ENCODE measurements around the gene HOXA7.
A peak's percentile ranks its signal among the peaks of the same experiment; 100 is the strongest.

The HOXA7 gene

GRCh38 chr7:27194002-27194352 lies 37.5 kb upstream of the HOXA7 start:
- Histone ChIP-seq H3K4me3 (replicated peaks; ENCODE audit: low read depth, low read length) (no peak overlapping the region), H3K27me3 (replicated peaks; ENCODE audit: control insufficient read depth, insufficient read depth, low read length) (peaks cover 14% of the 10 kb centered on the region), H3K36me3 (ENCODE audit: control insufficient read depth, insufficient read depth, low read length) (no peaks in the 10 kb centered on the region)
- no peak for DNase-seq (ENCODE audit: extremely low read depth, insufficient read length)
- TF ChIP-seq CTCF (IDR thresholded peaks at IDR 0.05; ENCODE audit: insufficient read depth, low read length, poor library complexity, severe bottlenecking) = no peak

- peaks cover 12% of the 10 kb centered on the region for H3K27me3 ChIP-seq (replicated peaks; ENCODE audit: control insufficient read depth, insufficient read depth, low read length)
- no peak for DNase-seq (ENCODE audit: extremely low read depth, insufficient read length)
- no peak overlapping the region for H3K4me3 ChIP-seq (replicated peaks; ENCODE audit: low read depth, low read length)
- TF ChIP-seq CTCF (IDR thresholded peaks at IDR 0.05; ENCODE audit: insufficient read depth, low read length, poor library complexity, severe bottlenecking) = no peak
- no peaks in the 10 kb centered on the region for H3K36me3 ChIP-seq (ENCODE audit: control insufficient read depth, insufficient read depth, low read length)
Observed at GRCh38 chr7:27193335-27194001, 37.0 kb upstream of the HOXA7 start.

GRCh38 chr7:27192546-27193334 lies 36.3 kb upstream of the HOXA7 start:
- no peak for DNase-seq (ENCODE audit: extremely low read depth, insufficient read length)

GRCh38 chr7:27191833-27192545 lies 35.5 kb upstream of the HOXA7 start:
- no peak for TF ChIP-seq CTCF (IDR thresholded peaks at IDR 0.05; ENCODE audit: insufficient read depth, low read length, poor library complexity, severe bottlenecking)
- peaks cover 10% of the 10 kb centered on the region for H3K27me3 ChIP-seq (replicated peaks; ENCODE audit: control insufficient read depth, insufficient read depth, low read length)
- H3K4me3 ChIP-seq (replicated peaks; ENCODE audit: low read depth, low read length) = no peak overlapping the region
- DNase-seq (ENCODE audit: extremely low read depth, insufficient read length) = no peak
- H3K36me3 ChIP-seq (ENCODE audit: control insufficient read depth, insufficient read depth, low read length) = no peaks in the 10 kb centered on the region

More at GRCh38 chr7:27192546-27193334, 36.3 kb upstream of the HOXA7 start:
- H3K27me3 ChIP-seq (replicated peaks; ENCODE audit: control insufficient read depth, insufficient read depth, low read length) = peaks cover 10% of the 10 kb centered on the region
- H3K36me3 ChIP-seq (ENCODE audit: control insufficient read depth, insufficient read depth, low read length) = no peaks in the 10 kb centered on the region
- no peak for TF ChIP-seq CTCF (IDR thresholded peaks at IDR 0.05; ENCODE audit: insufficient read depth, low read length, poor library complexity, severe bottlenecking)
- H3K4me3 ChIP-seq (replicated peaks; ENCODE audit: low read depth, low read length) = peak overlapping the region; percentile 23

GRCh38 chr7:27191161-27191731 lies 34.8 kb upstream of the HOXA7 start:
- peaks cover 12% of the 10 kb centered on the region for H3K27me3 ChIP-seq (replicated peaks; ENCODE audit: control insufficient read depth, insufficient read depth, low read length)
- H3K36me3 ChIP-seq (ENCODE audit: control insufficient read depth, insufficient read depth, low read length) = no peaks in the 10 kb centered on the region
- no peak overlapping the region for H3K4me3 ChIP-seq (replicated peaks; ENCODE audit: low read depth, low read length)
- DNase-seq (ENCODE audit: extremely low read depth, insufficient read length) = no peak
- no peak for TF ChIP-seq CTCF (IDR thresholded peaks at IDR 0.05; ENCODE audit: insufficient read depth, low read length, poor library complexity, severe bottlenecking)
